Nephron progenitor cell (in vitro differentiated cells): Measurements from ENCODE around the gene ADAMTSL3.

Source experiments
- DNase-seq: peaks from one replicate; pipeline ENCODE4 v3.0.0; 2021
- H3K27ac Mint-ChIP-seq: 2 replicates; pipeline ENCODE4 v1.8.0; 2021; ENCODE audit warnings: mild to moderate bottlenecking, moderate library complexity, mixed read lengths
- H3K27me3 Mint-ChIP-seq: 2 replicates; pipeline ENCODE4 v1.8.0; 2021; ENCODE audit warnings: mild to moderate bottlenecking, low read depth, mixed read lengths; ENCODE audit not compliant: poor library complexity
- H3K36me3 Mint-ChIP-seq: 2 replicates; pipeline ENCODE4 v1.8.0; 2021; ENCODE audit warnings: low read depth, mixed read lengths
- H3K4me1 Mint-ChIP-seq: 2 replicates; pipeline ENCODE4 v1.8.0; 2021; ENCODE audit warnings: mixed read lengths
- H3K4me3 Mint-ChIP-seq: 2 replicates; pipeline ENCODE4 v1.8.0; 2021; ENCODE audit warnings: mild to moderate bottlenecking, moderate library complexity, mixed read lengths
- H3K9me3 Mint-ChIP-seq: 2 replicates; pipeline ENCODE4 v1.8.0; 2021; ENCODE audit warnings: mild to moderate bottlenecking, moderate library complexity, mixed read lengths
- CTCF ChIP-seq: fragments of 200-600 bp; sonication (generic); IDR thresholded peaks from 2 replicates; pipeline ENCODE4 v1.5.0; 2021; ENCODE audit warnings: antibody characterized with exemption

ADAMTSL3 gene

GRCh38 chr15:83926116-83926515, 272.2 kb downstream of the ADAMTSL3 start:
- H3K4me1 Mint-ChIP-seq: no peaks in the 10 kb centered on the region
- peaks cover 3% of the 10 kb centered on the region for H3K27me3 Mint-ChIP-seq
- DNase-seq: no peak
- H3K9me3 Mint-ChIP-seq: no peaks in the 10 kb centered on the region
- TF ChIP-seq CTCF: no peak
- H3K36me3 Mint-ChIP-seq: no peaks in the 10 kb centered on the region
- H3K4me3 Mint-ChIP-seq: no peak overlapping the region
- no peak overlapping the region for H3K27ac Mint-ChIP-seq

GRCh38 chr15:83927704-83928391, 273.9 kb downstream of the ADAMTSL3 start:
- TF ChIP-seq CTCF: no peak
- H3K36me3 Mint-ChIP-seq: peaks cover 2% of the 10 kb centered on the region
- H3K4me3 Mint-ChIP-seq: no peak overlapping the region
- DNase-seq: no peak
- H3K4me1 Mint-ChIP-seq: no peaks in the 10 kb centered on the region
- H3K9me3 Mint-ChIP-seq: peaks cover 3% of the 10 kb centered on the region
- H3K27me3 Mint-ChIP-seq: peaks cover 3% of the 10 kb centered on the region
- no peak overlapping the region for H3K27ac Mint-ChIP-seq

GRCh38 chr15:83928392-83928734, 274.4 kb downstream of the ADAMTSL3 start:
- H3K4me1 Mint-ChIP-seq: no peaks in the 10 kb centered on the region
- DNase-seq: no peak
- no peak overlapping the region for H3K4me3 Mint-ChIP-seq
- no peak overlapping the region for H3K27ac Mint-ChIP-seq
- H3K27me3 Mint-ChIP-seq: peaks cover 3% of the 10 kb centered on the region
- H3K36me3 Mint-ChIP-seq: peaks cover 6% of the 10 kb centered on the region
- peaks cover 8% of the 10 kb centered on the region for H3K9me3 Mint-ChIP-seq
- TF ChIP-seq CTCF: no peak

- Mint-ChIP-seq H3K4me3 (no peak overlapping the region), H3K9me3 (peaks cover 14% of the 10 kb centered on the region), H3K4me1 (no peaks in the 10 kb centered on the region), H3K27ac (no peak overlapping the region), H3K36me3 (peaks cover 6% of the 10 kb centered on the region), H3K27me3 (peaks cover 3% of the 10 kb centered on the region)
- TF ChIP-seq CTCF: no peak
- no peak for DNase-seq
These were observed 275.0 kb downstream of the ADAMTSL3 start for GRCh38 chr15:83928878-83929418.

- DNase-seq: no peak
- Mint-ChIP-seq H3K27me3 (peaks cover 3% of the 10 kb centered on the region), H3K9me3 (peaks cover 20% of the 10 kb centered on the region), H3K4me1 (no peaks in the 10 kb centered on the region), H3K36me3 (peaks cover 6% of the 10 kb centered on the region), H3K27ac (no peak overlapping the region), H3K4me3 (no peak overlapping the region)
- TF ChIP-seq CTCF: no peak
These were observed 275.7 kb downstream of the ADAMTSL3 start for GRCh38 chr15:83929619-83930018.
